HK-2 (cell line): ENCODE results near the gene TUFT1.
"Not testable (repeated sequence)": the region's sequence is repeated elsewhere in the genome, so short reads cannot be mapped to it uniquely, and the experiment has no call there.

Source experiments
- DNase-seq: peaks from one replicate; pipeline ENCODE4 v3.0.0-alpha.2; 2018; ENCODE audit not compliant: unreplicated experiment

TUFT1 gene

GRCh38 chr1:151615711-151616504 is 75.8 kb downstream of the TUFT1 start:
- DNase-seq: no peak

DNA sequence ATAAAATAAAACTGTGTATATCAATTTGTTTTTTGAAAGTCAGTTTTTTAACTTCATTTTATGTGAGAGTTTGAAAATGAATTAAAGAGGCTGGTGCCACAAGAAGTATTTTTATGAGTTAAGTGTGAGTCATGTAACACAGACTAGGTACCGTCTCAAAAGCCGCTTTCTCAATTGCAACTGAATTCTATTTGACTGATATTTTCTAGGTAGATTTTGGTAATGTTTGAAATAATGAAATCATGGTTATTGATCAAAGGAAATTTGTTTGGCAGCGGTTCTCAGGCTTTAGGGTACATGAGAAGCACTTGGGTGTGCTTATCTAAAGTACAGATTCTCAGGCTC is 76.4 kb downstream of the TUFT1 start:
- no peak for DNase-seq

GRCh38 chr1:151618003-151618402 is 77.9 kb downstream of the TUFT1 start:
- no peak for DNase-seq

- DNase-seq: no peak
Measured at GRCh38 chr1:151618470-151618869, 78.4 kb downstream of the TUFT1 start.

DNA sequence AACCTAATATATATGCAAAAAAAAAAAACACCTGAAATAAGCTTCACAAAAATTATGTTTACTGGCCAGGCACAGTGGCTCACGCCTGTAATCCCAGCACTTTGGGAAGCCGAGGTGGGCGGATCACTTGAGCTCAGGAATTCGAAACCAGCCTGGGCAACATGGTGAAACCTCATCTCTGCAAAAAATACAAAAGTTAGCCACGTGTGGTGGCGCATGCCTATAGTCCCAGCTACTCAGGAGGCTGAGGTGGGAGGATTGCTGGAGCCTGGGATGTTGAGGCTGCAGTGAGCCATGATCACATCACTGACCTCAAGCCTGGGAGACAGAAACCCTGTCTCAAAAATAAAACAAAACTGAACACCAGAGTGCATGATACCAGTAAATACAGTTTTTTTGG is 78.9 kb downstream of the TUFT1 start:
- DNase-seq: not testable (repeated sequence)

DNA sequence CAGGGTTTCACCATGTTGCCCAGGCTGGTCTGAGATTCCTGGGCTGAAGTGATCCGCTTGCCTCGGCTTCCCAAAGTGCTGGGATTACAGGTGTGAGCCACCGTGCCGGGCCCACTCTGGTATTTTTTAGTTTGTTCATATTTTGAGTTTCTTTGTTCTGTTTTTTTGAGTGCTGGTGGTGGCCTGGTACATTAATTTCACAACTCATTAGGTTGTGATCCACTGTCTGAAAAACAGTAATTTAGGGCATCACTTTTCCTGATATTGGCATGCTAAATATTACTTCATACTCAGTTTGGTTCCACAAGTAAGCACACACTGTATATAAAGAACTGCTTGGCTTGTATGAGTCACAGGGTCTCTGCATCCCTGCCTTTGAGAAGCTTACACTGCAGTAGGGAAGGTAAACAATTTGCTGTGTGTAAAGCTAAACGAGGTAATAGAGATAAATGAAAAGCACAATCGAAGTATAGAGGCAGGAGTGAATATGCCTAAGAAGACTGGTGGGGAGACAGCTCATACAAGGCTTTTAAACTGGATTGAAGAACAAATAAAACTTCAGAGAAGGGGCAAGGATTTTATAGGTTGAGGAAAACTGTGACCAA is 79.5 kb downstream of the TUFT1 start:
- DNase-seq: no peak

- DNase-seq: no peak
Measured at GRCh38 chr1:151620286-151620685, 80.2 kb downstream of the TUFT1 start.

GRCh38 chr1:151621351-151621750 is 81.2 kb downstream of the TUFT1 start:
- no peak for DNase-seq

DNA sequence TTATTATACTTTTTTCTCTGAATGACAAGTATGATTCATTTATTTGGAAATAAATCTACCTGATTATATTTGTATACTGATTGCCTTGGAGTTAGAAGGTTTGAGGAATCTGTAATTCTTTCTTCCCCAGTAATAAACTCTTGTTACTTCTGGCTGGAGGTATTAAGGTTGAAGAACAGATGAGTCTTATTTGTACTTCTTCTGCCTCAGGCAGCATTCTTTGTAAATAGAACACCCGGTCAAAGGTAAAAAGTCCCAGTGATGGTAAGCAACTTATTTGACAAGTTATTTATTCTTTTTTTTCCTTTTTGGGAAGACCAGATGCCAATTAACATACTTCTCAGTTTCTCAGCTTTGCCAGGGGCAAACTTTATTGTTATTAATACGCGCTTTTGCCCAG is 84.7 kb downstream of the TUFT1 start:
- DNase-seq: no peak

DNA sequence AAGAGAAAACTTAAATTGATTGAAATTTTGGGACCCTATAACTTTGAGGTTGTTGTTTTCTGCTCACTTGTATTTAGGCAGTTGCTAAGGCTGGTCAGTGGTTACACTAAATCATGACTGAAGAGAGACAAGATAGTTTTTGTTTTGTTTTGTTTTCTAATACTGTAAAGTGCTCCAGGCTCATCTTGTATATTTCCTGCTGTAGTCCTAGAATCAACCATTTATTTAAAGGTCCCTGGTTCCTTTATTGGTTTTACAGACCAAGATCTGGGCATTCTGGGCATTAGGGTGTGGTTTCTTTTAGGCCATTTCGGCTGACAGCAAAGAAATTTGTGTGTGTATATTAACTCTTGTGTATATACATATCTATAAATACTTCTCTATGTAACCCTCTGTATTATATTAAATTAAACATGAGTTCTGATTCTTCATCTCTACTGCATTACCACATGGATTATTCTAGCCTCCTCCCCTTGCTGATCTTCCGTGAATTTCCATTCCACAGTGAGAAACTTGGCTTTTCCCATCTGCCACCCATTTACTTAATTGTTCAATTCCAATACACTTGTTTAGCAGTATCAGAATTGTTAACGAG is 86.7 kb downstream of the TUFT1 start:
- DNase-seq: no peak

- no peak for DNase-seq
Measured at GRCh38 chr1:151629278-151629677, 89.2 kb downstream of the TUFT1 start.
